Mesenchymal stem cell (in vitro differentiated cells and primary cell): ENCODE results near the gene NGLY1.
A peak's percentile ranks its signal among the peaks of the same experiment; 100 is the strongest.

ENCODE experiments used
- DNase-seq: peaks from one replicate; pipeline ENCODE4 v3.0.0-alpha.2; 2013
- H2AFZ ChIP-seq: one replicate; pipeline ENCODE4 v1.6.1; 2013; ENCODE audit warnings: low read depth, mild to moderate bottlenecking, control low read depth, inconsistent platforms, low read length, moderate library complexity
- H2AK5ac ChIP-seq: 2 replicates; pipeline ENCODE4 v1.6.1; 2013; ENCODE audit warnings: low read length, moderate library complexity, mild to moderate bottlenecking, inconsistent platforms; ENCODE audit not compliant: severe bottlenecking
- H2BK120ac ChIP-seq: one replicate; pipeline ENCODE4 v1.6.1; 2013; ENCODE audit warnings: low read depth, mild to moderate bottlenecking, inconsistent platforms, low read length, moderate library complexity
- H2BK12ac ChIP-seq, 2 experiments: one replicate each; pipeline ENCODE4 v1.6.1; 2013; ENCODE audit warnings: inconsistent platforms in 2 of 2, low read length in 2 of 2, mild to moderate bottlenecking in 2 of 2, moderate library complexity in 2 of 2, control low read depth in 1 of 2
- H2BK15ac ChIP-seq: one replicate; pipeline ENCODE4 v1.6.1; 2013; ENCODE audit warnings: mild to moderate bottlenecking, low read depth, inconsistent platforms; ENCODE audit not compliant: poor library complexity, severe bottlenecking
- H2BK5ac ChIP-seq: 2 replicates; pipeline ENCODE4 v1.6.1; 2013; ENCODE audit warnings: low read depth, mild to moderate bottlenecking, low read length, control low read depth, inconsistent platforms; ENCODE audit not compliant: poor library complexity, severe bottlenecking
- H3K14ac ChIP-seq, 2 experiments: one replicate each; pipeline ENCODE4 v1.6.1; 2013; ENCODE audit warnings: inconsistent platforms in 2 of 2, low read length in 2 of 2, control low read depth in 1 of 2, mild to moderate bottlenecking in 1 of 2, moderate library complexity in 1 of 2
- H3K18ac ChIP-seq, 2 experiments: one replicate each; pipeline ENCODE4 v1.6.1; 2013; ENCODE audit warnings: inconsistent platforms in 2 of 2, low read length in 2 of 2, control low read depth in 1 of 2, low read depth in 1 of 2, mild to moderate bottlenecking in 1 of 2
- H3K23ac ChIP-seq, 2 experiments: one replicate each; pipeline ENCODE4 v1.6.1; 2013; ENCODE audit warnings: inconsistent platforms in 2 of 2, low read length in 2 of 2, mild to moderate bottlenecking in 2 of 2, moderate library complexity in 2 of 2, control low read depth in 1 of 2
- H3K27ac ChIP-seq: 2 replicates; pipeline ENCODE4 v1.5.1; 2013; ENCODE audit warnings: mild to moderate bottlenecking, moderate library complexity, low read length, control low read depth, inconsistent platforms; ENCODE audit not compliant: poor library complexity, severe bottlenecking
- H3K27me3 ChIP-seq, 2 experiments: 2 replicates each; pipeline versions ENCODE4 v1.6.1 to v1.7.0; 2013; ENCODE audit warnings: low read length in 2 of 2, mild to moderate bottlenecking in 2 of 2, moderate library complexity in 2 of 2, control low read depth in 1 of 2, inconsistent platforms in 1 of 2; ENCODE audit not compliant: control insufficient read depth in 1 of 2, insufficient read depth in 1 of 2
- H3K36me3 ChIP-seq, 2 experiments: 2 replicates each; pipeline versions ENCODE4 v1.6.1 to v1.7.0; 2013; ENCODE audit warnings: low read length in 2 of 2, control low read depth in 1 of 2, inconsistent platforms in 1 of 2, low read depth in 1 of 2, mild to moderate bottlenecking in 1 of 2; ENCODE audit not compliant: insufficient read depth in 2 of 2, control insufficient read depth in 1 of 2
- H3K4ac ChIP-seq, 2 experiments: one replicate each; pipeline ENCODE4 v1.6.1; 2013; ENCODE audit warnings: inconsistent platforms in 2 of 2, low read length in 2 of 2, mild to moderate bottlenecking in 2 of 2, moderate library complexity in 2 of 2, control low read depth in 1 of 2, low read depth in 1 of 2
- H3K4me1 ChIP-seq: 2 replicates; pipeline ENCODE4 v1.6.1; 2013; ENCODE audit warnings: low read depth, low read length, control low read depth; ENCODE audit not compliant: control insufficient read depth, insufficient read depth
- H3K4me2 ChIP-seq: 2 replicates; pipeline ENCODE4 v1.6.1; 2013; ENCODE audit warnings: low read length, mild to moderate bottlenecking, inconsistent platforms; ENCODE audit not compliant: poor library complexity, severe bottlenecking
- H3K4me3 ChIP-seq, 2 experiments: 2 replicates each; pipeline versions ENCODE4 v1.5.1 to v1.7.0; 2013; ENCODE audit warnings: low read length in 2 of 2, mild to moderate bottlenecking in 2 of 2, control low read depth in 1 of 2, low read depth in 1 of 2; ENCODE audit not compliant: insufficient read depth in 1 of 2
- H3K79me1 ChIP-seq: replicated peaks from 2 replicates; pipeline ENCODE4 v1.6.1; 2013; ENCODE audit warnings: mild to moderate bottlenecking, control low read depth, low read length, inconsistent platforms; ENCODE audit not compliant: poor library complexity, severe bottlenecking
- H3K9ac ChIP-seq: 2 replicates; pipeline ENCODE4 v1.7.0; 2013; ENCODE audit warnings: mild to moderate bottlenecking, low read length, moderate library complexity
- H3K9me3 ChIP-seq: 2 replicates; pipeline ENCODE4 v1.7.0; 2013; ENCODE audit warnings: mild to moderate bottlenecking, low read length; ENCODE audit not compliant: control insufficient read depth
- H4K8ac ChIP-seq: one replicate; pipeline ENCODE4 v1.6.1; 2013; ENCODE audit warnings: inconsistent platforms, mild to moderate bottlenecking, low read length, moderate library complexity
- H4K91ac ChIP-seq: one replicate; pipeline ENCODE4 v1.6.1; 2013; ENCODE audit warnings: mild to moderate bottlenecking, low read length, inconsistent platforms
- WGBS: methylation state at CpG from one replicate; pipeline ENCODE4 v1.1.7; 2013; ENCODE audit warnings: mixed read lengths; 5-methylcytosine and 5-hydroxymethylcytosine counted together

Gene NGLY1

GRCh38 chr3:25789596-25790556 lies 6.6 kb upstream of the NGLY1 start, which contains the start of gene OXSM:
Gene OXSM, plus strand, starts transcription at chr3:25790090. Its CDS starts 931 bp downstream, at chr3:25791021.
- Histone ChIP-seq H3K18ac (peak within 1 kb of the TSS; percentile 14 to 29), H3K4ac (peak within 1 kb of the TSS in 1 of 2 experiments; percentile 55), H2BK12ac (no peak within 1 kb of the TSS), H3K9me3 (no peaks in the 10 kb centered on the region), H3K27me3 (no peaks in the 10 kb centered on the region), H2AK5ac (no peak within 1 kb of the TSS), H4K8ac (peak within 1 kb of the TSS; percentile 69), H4K91ac (no peak within 1 kb of the TSS), H3K27ac (peak within 1 kb of the TSS; percentile 68), H3K23ac (no peak within 1 kb of the TSS), H3K4me3 (peak within 1 kb of the TSS; percentile 53 to 86), H3K79me1 (peaks cover 2% of the 10 kb centered on the region), H2AFZ (peak within 1 kb of the TSS; percentile 55), H2BK120ac (no peak within 1 kb of the TSS), H3K4me2 (peak within 1 kb of the TSS; percentile 11), H2BK15ac (no peak within 1 kb of the TSS), H2BK5ac (no peak within 1 kb of the TSS), H3K9ac (peak within 1 kb of the TSS; percentile 94), H3K4me1 (peaks cover 2% of the 10 kb centered on the region), H3K14ac (no peak within 1 kb of the TSS), H3K36me3 (peaks cover 0 to 12% of the 10 kb centered on the region in 2 experiments)
- DNase-seq, result peak; percentile 92
- 33% methylated on average over 43 of the region's 56 CpGs for WGBS

GRCh38 chr3:25789209-25789595 lies 6.0 kb upstream of the NGLY1 start:
- Histone ChIP-seq H4K8ac (no peak overlapping the region), H3K14ac (no peak overlapping the region), H3K4me1 (peaks cover 2% of the 10 kb centered on the region), H3K4me2 (no peak overlapping the region), H3K9me3 (no peaks in the 10 kb centered on the region), H3K23ac (no peak overlapping the region), H2AK5ac (no peak overlapping the region), H3K4ac (no peak overlapping the region), H3K79me1 (peaks cover 2% of the 10 kb centered on the region), H3K9ac (peak overlapping the region; percentile 94), H3K27ac (no peak overlapping the region), H3K18ac (no peak overlapping the region), H2BK5ac (no peak overlapping the region), H2AFZ (no peak overlapping the region), H2BK120ac (no peak overlapping the region), H3K4me3 (peak overlapping the region in 1 of 2 experiments; percentile 86), H2BK15ac (no peak overlapping the region), H4K91ac (no peak overlapping the region), H3K27me3 (no peaks in the 10 kb centered on the region), H2BK12ac (no peak overlapping the region), H3K36me3 (peaks cover 0 to 5% of the 10 kb centered on the region in 2 experiments)
- DNase-seq, result no peak
- 65% methylated on average over 2 of the region's 2 CpGs for WGBS

- Histone ChIP-seq H2BK120ac (no peak overlapping the region), H3K27ac (no peak overlapping the region), H3K18ac (no peak overlapping the region), H3K4me1 (peaks cover 2% of the 10 kb centered on the region), H3K4ac (no peak overlapping the region), H2AFZ (no peak overlapping the region), H3K14ac (no peak overlapping the region), H3K4me2 (no peak overlapping the region), H3K79me1 (peaks cover 9% of the 10 kb centered on the region), H4K91ac (no peak overlapping the region), H2BK12ac (no peak overlapping the region), H3K4me3 (no peak overlapping the region), H2AK5ac (no peak overlapping the region), H2BK5ac (no peak overlapping the region), H4K8ac (no peak overlapping the region), H3K27me3 (no peaks in the 10 kb centered on the region), H3K23ac (no peak overlapping the region), H3K9ac (no peak overlapping the region), H3K9me3 (no peaks in the 10 kb centered on the region), H2BK15ac (no peak overlapping the region), H3K36me3 (no peaks in the 10 kb centered on the region)
- 95% methylated on average over 3 of the region's 3 CpGs for WGBS
- no peak for DNase-seq
Measured at GRCh38 chr3:25787689-25788088, 4.4 kb upstream of the NGLY1 start.

GRCh38 chr3:25785826-25786225 lies 2.6 kb upstream of the NGLY1 start:
- Histone ChIP-seq H2AFZ (no peak overlapping the region), H3K14ac (no peak overlapping the region)

More at GRCh38 chr3:25785826-25786225, 2.6 kb upstream of the NGLY1 start:
- Histone ChIP-seq H3K36me3 (no peaks in the 10 kb centered on the region), H3K4me3 (no peak overlapping the region), H2AK5ac (no peak overlapping the region), H4K91ac (no peak overlapping the region), H3K4ac (no peak overlapping the region), H2BK5ac (no peak overlapping the region), H2BK120ac (no peak overlapping the region), H3K9ac (no peak overlapping the region), H4K8ac (no peak overlapping the region), H2BK15ac (no peak overlapping the region), H3K9me3 (no peaks in the 10 kb centered on the region), H3K4me2 (no peak overlapping the region), H3K23ac (no peak overlapping the region), H3K18ac (no peak overlapping the region), H3K27me3 (no peaks in the 10 kb centered on the region), H3K27ac (no peak overlapping the region), H3K79me1 (peaks cover 9% of the 10 kb centered on the region), H2BK12ac (no peak overlapping the region), H3K4me1 (peaks cover 2% of the 10 kb centered on the region)
- DNase-seq, result no peak
- 83% methylated on average over 2 of the region's 3 CpGs for WGBS
